Stimulated activated naive CD8-positive, alpha-beta T cell treated with anti-CD3 and anti-CD28 coated beads, Interleukin-15, amount 100 ng/mL, for 72 hours (primary cell): ENCODE results near the gene TTC9.

Experiments
- ATAC-seq: fragments of 150-1000 bp; cut with Tn5 transposase; 2 replicates; pipeline ENCODE4 v1.10.0; 2021; ENCODE audit warnings: mild to moderate bottlenecking, moderate library complexity
- DNase-seq, 2 donors: peaks; one replicate each; pipeline ENCODE4 v3.0.0; 2021 to 2022
- H3K27ac Mint-ChIP-seq, 2 donors: one replicate each; pipeline ENCODE4 v1.8.0; 2022; ENCODE audit warnings: mild to moderate bottlenecking in 2 of 2, mixed read lengths in 2 of 2, moderate library complexity in 2 of 2
- H3K27me3 Mint-ChIP-seq: one replicate; pipeline ENCODE4 v1.8.0; 2022; ENCODE audit warnings: mixed read lengths
- H3K4me1 Mint-ChIP-seq: one replicate; pipeline ENCODE4 v1.8.0; 2022; ENCODE audit warnings: mild to moderate bottlenecking, mixed read lengths
- H3K4me3 Mint-ChIP-seq, 2 donors: one replicate each; pipeline ENCODE4 v1.8.0; 2022; ENCODE audit warnings: mild to moderate bottlenecking in 2 of 2, mixed read lengths in 2 of 2, moderate library complexity in 1 of 2
- H3K9me3 Mint-ChIP-seq, 2 donors: one replicate each; pipeline ENCODE4 v1.8.0; 2022; ENCODE audit warnings: mixed read lengths in 2 of 2

Gene TTC9

DNA sequence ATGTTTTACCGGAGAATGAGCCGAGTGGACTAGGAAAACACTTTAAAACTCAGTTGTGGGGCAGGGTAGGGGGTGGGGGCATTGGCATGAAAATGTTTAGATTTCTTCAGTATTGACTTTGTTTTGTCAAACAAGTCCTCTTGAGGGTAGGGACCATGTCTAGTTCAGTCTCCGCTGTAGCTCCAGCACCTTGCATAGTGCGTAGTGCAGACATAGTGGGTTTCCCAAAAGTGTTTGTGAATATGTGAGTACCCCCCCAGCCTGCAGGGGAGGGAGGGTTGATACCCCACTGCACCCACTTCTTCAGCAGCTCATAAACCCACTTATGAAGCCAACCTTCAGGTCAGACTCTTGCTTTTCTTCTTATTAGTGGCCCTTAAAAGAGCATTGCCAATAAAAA, 71.4 kb downstream of the TTC9 start:
- no peak for DNase-seq
- no peak overlapping the region for H3K27ac Mint-ChIP-seq
- H3K4me1 Mint-ChIP-seq = peaks cover 7% of the 10 kb centered on the region

DNA sequence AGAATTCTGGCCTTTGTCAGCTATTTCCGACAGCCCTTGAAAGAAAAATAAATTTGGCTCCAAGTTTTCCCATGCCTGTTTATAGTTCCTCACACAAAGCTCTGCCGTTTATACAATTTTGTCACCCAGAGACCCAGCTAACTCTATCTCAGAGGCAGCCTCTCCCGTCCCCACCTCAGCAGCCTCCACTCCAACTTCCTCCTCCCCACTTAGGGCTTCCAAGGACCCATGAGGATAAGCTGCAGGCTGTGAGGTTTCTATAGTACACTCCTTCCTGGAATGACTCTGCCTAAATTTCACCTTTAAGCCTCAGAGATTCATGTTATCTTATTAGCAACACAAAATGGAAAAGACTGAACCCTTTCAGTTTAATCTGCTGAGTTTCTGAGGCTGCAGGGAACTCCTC, 71.8 kb downstream of the TTC9 start:
- no peak overlapping the region for H3K4me3 Mint-ChIP-seq
- peak overlapping the region in 1 of 2 donors; percentile 7 for H3K27ac Mint-ChIP-seq

More for the DNA sequence above, 71.4 kb downstream of the TTC9 start:
- no peak for ATAC-seq
- Mint-ChIP-seq H3K4me3 (no peak overlapping the region), H3K9me3 (no peaks in the 10 kb centered on the region), H3K27me3 (no peaks in the 10 kb centered on the region)

DNA sequence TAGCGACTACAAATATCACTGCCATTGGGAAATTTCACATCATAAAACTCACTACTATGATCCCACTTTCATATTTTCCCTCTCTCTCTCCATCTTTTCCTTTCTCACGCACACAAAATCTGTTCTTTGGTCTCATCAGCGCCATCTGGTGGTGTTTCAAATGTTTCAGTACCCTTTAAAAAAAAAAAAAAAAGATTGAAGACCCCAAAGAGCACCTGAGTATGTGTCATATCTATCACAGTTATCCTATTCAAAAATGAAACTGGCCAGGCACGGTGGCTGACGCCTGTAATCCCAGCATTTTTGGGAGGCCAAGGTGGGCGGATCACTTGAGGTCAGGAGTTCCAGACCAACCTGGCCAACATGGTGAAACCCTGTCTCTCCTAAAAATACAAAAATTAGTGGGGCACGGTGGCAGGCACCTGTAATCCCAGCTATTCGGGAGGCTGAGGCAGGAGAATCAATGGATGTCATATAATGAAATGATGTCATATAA, 72.4 kb downstream of the TTC9 start:
- H3K9me3 Mint-ChIP-seq = no peaks in the 10 kb centered on the region
- no peak overlapping the region for H3K27ac Mint-ChIP-seq
- H3K27me3 Mint-ChIP-seq = no peaks in the 10 kb centered on the region
- peak; percentile 28 to 33 for DNase-seq
- ATAC-seq = peak; percentile 39
- peaks cover 7% of the 10 kb centered on the region for H3K4me1 Mint-ChIP-seq
- peak overlapping the region in 1 of 2 donors; percentile 0 for H3K4me3 Mint-ChIP-seq

More for the DNA sequence above, 71.8 kb downstream of the TTC9 start:
- Mint-ChIP-seq H3K4me1 (peaks cover 7% of the 10 kb centered on the region), H3K27me3 (no peaks in the 10 kb centered on the region), H3K9me3 (no peaks in the 10 kb centered on the region)
- no peak for ATAC-seq
- DNase-seq = no peak

DNA sequence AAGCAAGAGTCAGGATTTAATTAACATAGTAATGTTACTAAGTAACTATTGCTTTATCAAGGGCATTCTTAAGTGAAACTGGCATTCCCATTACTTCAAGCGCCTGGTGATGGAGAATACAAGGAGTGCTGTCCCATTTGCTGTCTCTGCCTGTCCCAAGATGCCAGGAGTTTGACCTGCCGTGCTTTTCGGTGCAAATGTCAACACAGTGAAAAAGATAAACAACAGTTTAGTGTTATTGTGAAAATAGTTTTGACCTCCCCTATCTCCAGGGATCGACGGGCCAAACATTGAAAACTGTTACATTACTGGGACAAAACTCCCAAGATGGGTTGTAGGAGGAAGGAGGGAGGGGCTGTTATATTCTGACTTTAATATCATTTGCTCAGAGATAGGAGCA, 74.8 kb downstream of the TTC9 start:
- Mint-ChIP-seq H3K27me3 (no peaks in the 10 kb centered on the region), H3K9me3 (no peaks in the 10 kb centered on the region), H3K4me3 (no peak overlapping the region), H3K27ac (no peak overlapping the region), H3K4me1 (peaks cover 7% of the 10 kb centered on the region)
- ATAC-seq = no peak
- no peak for DNase-seq

DNA sequence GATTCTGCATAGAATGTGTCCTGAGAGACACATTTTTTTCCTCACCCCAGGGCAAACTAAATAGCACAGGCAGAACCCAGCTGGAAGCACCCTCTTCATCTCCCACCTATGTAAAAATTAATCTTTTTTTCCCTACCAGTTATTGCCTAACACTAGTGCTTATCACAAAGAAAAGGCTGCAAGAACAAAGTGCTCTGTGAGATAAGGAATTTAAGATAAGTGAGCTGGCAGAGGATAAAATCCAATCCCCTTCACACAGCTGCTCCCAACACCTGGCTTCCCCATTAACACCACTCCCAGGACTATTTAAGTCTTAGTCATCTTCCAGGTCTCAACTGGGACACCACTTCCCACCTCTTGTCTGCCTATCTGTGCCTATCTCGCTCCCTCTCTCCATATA, 75.2 kb downstream of the TTC9 start:
- peaks cover 7% of the 10 kb centered on the region for H3K4me1 Mint-ChIP-seq
- no peaks in the 10 kb centered on the region for H3K27me3 Mint-ChIP-seq
- H3K9me3 Mint-ChIP-seq = no peaks in the 10 kb centered on the region
- no peak for ATAC-seq
- no peak for DNase-seq
- no peak overlapping the region for H3K4me3 Mint-ChIP-seq
- no peak overlapping the region for H3K27ac Mint-ChIP-seq

DNA sequence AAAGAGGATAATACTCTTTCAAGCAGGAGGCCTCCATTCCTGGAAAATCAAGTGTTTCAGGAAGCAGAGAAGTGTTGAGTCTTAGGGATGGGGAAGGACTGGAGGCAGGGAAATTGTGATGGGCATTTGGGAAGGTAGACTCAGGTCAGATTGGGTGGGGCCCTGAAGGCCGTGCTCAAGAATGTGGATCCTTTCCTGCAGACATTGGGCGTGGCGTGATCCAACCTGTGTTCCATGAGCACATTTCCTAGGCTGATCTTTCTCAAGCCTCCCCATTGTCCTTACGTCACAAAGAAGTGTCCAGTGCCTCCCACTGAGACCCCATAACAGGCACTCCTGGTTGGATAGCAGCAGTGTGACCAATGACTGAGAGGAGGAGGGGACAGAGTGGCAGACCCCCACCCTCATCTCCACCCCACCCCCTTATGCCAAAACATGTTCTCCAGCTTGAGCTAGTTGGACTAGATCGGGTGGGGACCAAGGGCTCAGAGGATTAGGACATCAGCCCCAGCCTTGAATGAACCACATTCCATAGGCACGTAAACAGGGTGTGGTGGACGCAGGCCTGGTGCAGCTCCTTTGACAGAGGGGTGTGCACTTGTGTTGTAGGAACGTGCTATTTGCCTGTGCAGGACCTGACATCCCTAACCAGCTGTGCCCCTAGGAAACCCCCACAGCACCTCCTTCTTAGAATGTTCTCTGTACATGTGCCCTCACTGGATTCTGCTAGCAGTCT, 76.8 kb downstream of the TTC9 start:
- peaks cover 7% of the 10 kb centered on the region for H3K4me1 Mint-ChIP-seq
- DNase-seq (no peak), ATAC-seq (no peak)
- H3K27me3 Mint-ChIP-seq = no peaks in the 10 kb centered on the region
- no peak overlapping the region for H3K27ac Mint-ChIP-seq
- H3K9me3 Mint-ChIP-seq = no peaks in the 10 kb centered on the region
- H3K4me3 Mint-ChIP-seq = no peak overlapping the region

DNA sequence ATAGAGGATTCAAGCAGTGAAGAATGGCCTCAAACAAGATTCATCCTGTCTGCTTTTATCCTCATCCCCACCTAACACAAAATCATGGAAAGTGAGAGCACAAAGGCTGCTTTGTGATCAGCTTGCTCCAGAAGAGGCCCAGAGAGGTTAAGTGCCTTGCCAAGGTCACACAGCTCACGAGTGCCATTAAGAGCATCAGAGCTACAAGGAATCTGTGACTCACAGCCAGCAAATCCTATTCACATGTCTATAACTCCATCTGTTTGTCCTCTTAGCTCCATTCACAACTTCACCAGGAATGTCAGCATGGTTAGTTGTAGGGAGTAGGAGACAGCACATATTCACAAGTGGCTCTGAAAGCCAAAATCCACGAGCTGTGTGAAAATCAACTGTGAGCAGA, 79.8 kb downstream of the TTC9 start:
- ATAC-seq (no peak), DNase-seq (no peak)
- Mint-ChIP-seq H3K9me3 (no peaks in the 10 kb centered on the region), H3K27me3 (no peaks in the 10 kb centered on the region), H3K27ac (no peak overlapping the region), H3K4me3 (no peak overlapping the region), H3K4me1 (no peaks in the 10 kb centered on the region)

DNA sequence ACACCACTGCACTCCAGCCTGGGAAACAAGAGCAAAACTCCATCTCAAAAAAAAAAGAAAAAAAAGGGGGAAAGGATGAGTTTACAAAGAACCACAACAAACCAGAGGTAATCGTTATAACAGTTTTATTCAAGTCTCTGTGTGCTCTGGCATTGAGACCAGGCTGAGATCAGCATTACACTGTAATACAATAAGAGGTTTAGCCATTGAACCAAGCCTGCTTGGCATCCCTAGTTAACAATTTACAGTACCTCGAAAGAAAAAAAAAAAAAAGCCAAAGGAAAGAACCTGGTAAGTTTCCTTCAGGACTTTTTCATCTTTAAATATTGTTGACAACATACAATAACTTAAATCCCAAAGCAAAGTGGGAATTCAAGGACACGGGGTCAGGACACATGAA, 80.7 kb downstream of the TTC9 start:
- H3K4me3 Mint-ChIP-seq = no peak overlapping the region
- no peak overlapping the region for H3K27ac Mint-ChIP-seq
- ATAC-seq (no peak), DNase-seq (no peak)
- no peaks in the 10 kb centered on the region for H3K4me1 Mint-ChIP-seq
- no peaks in the 10 kb centered on the region for H3K27me3 Mint-ChIP-seq
- H3K9me3 Mint-ChIP-seq = no peaks in the 10 kb centered on the region

DNA sequence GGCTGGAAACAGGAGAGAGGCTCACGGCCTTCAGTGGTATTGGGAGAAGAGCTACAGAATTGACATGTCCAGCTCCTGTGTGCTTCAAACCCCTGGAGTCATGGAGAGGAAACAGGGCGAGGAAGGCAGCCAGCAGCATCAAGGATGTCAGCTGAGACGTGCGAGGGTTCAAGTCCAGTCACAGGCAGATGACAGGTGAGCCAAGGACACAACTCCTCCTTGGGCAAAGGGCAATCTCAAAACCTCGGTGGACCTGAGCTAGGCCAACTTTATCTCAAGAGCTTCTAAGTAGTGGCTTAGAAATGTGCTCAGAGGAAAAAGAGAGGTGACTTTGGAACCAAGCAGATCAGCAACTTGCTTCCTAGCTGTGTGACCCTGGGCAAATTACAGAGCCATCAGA, 81.6 kb downstream of the TTC9 start:
- H3K27me3 Mint-ChIP-seq = no peaks in the 10 kb centered on the region
- H3K4me3 Mint-ChIP-seq = no peak overlapping the region
- ATAC-seq (no peak), DNase-seq (no peak)
- no peaks in the 10 kb centered on the region for H3K9me3 Mint-ChIP-seq
- no peaks in the 10 kb centered on the region for H3K4me1 Mint-ChIP-seq
- H3K27ac Mint-ChIP-seq = no peak overlapping the region

DNA sequence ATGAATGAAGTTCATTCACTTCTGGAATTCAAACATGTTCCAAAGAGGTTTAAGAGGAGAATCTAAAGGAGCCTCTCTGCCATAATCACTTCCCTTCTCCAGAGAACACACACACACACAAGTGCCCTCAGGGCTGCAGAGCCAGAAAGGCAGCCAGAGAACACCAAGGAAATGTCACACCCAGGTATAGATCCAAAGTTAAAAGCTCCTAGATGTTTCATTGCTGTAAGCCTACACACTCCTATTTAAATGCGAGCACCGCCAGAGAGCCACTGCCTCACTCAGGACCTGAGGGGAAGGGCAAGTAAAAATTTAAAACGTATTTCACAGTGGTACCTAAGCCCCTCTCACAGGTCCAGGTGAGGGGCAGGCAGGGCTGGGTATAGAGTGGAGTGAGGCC, 82.4 kb downstream of the TTC9 start:
- Mint-ChIP-seq H3K4me3 (no peak overlapping the region), H3K9me3 (no peaks in the 10 kb centered on the region), H3K27me3 (no peaks in the 10 kb centered on the region), H3K4me1 (no peaks in the 10 kb centered on the region), H3K27ac (no peak overlapping the region)
- ATAC-seq (no peak), DNase-seq (no peak)

DNA sequence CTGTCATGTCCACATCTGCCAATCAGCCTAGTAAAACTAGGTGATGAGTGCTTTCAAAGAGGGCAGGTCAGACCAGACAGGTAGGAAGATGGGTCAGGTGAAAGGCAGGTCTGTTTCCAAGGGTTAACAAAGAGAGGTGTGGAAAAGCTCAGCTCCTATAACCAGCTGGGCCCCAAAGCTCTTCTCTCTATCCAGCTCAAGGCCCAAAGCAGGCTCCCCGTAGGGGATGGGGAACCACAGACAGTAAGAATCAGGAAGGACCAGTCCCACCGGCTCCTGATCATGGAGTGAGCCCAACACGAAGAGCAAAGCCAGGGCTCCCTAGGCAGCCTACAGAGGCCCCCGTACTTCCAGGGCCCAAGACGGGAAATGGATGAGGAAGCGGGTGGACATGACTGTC, 83.2 kb downstream of the TTC9 start:
- H3K4me1 Mint-ChIP-seq = no peaks in the 10 kb centered on the region
- no peak overlapping the region for H3K4me3 Mint-ChIP-seq
- DNase-seq (no peak), ATAC-seq (no peak)
- H3K27ac Mint-ChIP-seq = no peak overlapping the region
- no peaks in the 10 kb centered on the region for H3K9me3 Mint-ChIP-seq
- no peaks in the 10 kb centered on the region for H3K27me3 Mint-ChIP-seq
